ENCODE measurements around the gene CDK15.

Gene CDK15

DNA sequence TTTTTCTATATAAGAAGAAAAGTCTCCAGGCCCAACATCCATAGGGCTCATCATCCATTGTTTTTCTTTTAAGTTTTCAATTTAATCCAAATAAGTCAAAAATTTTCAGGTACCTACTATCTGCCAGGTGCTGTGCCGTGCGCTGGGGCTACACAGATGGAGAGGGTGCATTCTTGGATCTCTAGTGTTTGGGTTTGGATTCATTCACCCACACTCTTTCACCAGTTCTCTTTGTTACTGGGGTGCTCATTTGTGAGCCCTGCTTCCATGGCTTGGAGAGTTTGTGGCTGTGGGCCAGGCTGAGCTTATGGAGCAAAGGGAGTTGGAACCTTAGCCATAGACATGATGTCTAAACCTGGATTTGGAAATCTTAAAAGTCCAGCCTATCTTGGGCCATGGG is 51.0 kb downstream of the CDK15 start:
- TF ChIP-seq EZH2 (IDR thresholded peaks at IDR 0.05; ENCODE audit: borderline replicate concordance, low read length): no peak
- TF ChIP-seq, protein P1, sequence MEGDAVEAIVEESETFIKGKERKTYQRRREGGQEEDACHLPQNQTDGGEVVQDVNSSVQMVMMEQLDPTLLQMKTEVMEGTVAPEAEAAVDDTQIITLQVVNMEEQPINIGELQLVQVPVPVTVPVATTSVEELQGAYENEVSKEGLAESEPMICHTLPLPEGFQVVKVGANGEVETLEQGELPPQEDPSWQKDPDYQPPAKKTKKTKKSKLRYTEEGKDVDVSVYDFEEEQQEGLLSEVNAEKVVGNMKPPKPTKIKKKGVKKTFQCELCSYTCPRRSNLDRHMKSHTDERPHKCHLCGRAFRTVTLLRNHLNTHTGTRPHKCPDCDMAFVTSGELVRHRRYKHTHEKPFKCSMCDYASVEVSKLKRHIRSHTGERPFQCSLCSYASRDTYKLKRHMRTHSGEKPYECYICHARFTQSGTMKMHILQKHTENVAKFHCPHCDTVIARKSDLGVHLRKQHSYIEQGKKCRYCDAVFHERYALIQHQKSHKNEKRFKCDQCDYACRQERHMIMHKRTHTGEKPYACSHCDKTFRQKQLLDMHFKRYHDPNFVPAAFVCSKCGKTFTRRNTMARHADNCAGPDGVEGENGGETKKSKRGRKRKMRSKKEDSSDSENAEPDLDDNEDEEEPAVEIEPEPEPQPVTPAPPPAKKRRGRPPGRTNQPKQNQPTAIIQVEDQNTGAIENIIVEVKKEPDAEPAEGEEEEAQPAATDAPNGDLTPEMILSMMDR (IDR thresholded peaks at IDR 0.05; ENCODE audit: low read length): no peak
- H3K9ac ChIP-seq (ENCODE audit: low read length): no peak overlapping the region
- H3K27me3 ChIP-seq (ENCODE audit: insufficient read depth, low read length): no peaks in the 10 kb centered on the region
- H3K4me3 ChIP-seq (ENCODE audit: low read depth, low read length, poor library complexity, severe bottlenecking): no peak overlapping the region
- H4K20me1 ChIP-seq (ENCODE audit: insufficient read depth, low read length): no peaks in the 10 kb centered on the region
- H3K9me2 ChIP-seq (ENCODE audit: low read depth, low read length): no peaks in the 10 kb centered on the region
- H3F3A ChIP-seq (ENCODE audit: insufficient read depth, low read length): no peaks in the 10 kb centered on the region
- H3K36me3 ChIP-seq (ENCODE audit: insufficient read depth, low read length): no peaks in the 10 kb centered on the region
- no peaks in the 10 kb centered on the region for H3K9me3 ChIP-seq (ENCODE audit: low read length)
- no peak overlapping the region for H2AFZ ChIP-seq (ENCODE audit: low read length)
- H3K27ac ChIP-seq (ENCODE audit: low read depth, low read length, poor library complexity, severe bottlenecking): no peak overlapping the region
- H3K4me2 ChIP-seq (ENCODE audit: low read length): no peak overlapping the region
- no peaks in the 10 kb centered on the region for H3K79me2 ChIP-seq (ENCODE audit: insufficient read depth, low read length)
- H3K4me1 ChIP-seq (ENCODE audit: insufficient read depth, low read length, severe bottlenecking): no peaks in the 10 kb centered on the region

DNA sequence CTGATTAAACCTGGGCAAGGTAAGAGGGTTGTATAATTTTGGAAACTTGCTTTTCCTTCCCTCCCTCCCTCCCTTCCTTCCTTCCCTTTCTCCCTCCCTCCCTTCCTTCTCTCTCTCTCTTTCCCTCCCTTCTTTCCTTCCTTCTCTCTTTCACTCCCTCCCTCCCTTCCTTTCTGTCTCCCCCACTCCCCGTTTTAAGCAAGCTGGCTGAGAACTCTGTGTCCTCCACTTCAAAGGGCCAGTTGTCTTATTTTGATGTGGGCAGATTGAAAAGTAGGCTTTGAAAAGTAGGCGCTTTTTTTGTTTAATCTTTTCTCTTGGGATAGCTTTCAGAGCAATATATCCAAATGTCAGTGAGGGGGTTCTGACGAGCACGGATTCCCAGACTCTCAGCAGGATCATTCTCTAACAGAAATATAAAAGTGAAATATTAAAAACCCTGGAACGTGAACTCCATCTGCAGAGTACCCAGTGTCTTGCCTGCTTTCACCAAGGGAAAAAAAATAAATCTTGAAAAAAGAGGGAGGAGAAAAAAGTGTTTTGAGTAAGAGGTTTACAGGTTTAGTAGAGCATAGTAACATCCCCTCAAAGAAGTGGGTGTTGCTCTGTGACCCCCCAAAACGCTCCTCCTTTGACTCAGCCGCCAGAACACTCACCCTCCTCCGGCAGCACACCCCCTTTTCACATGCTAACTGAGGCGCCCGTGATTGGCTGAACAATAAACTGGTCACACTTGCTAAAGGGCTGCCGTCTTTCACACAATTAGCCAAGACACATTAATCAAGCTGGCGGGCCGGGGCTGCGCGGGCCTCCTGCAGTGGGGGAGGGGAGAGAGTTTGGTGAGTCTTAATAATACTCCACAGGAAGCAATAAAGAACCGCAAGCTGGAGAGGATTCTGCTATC is 52.2 kb downstream of the CDK15 start:
- Histone ChIP-seq H3K79me2 (ENCODE audit: insufficient read depth, low read length) (no peaks in the 10 kb centered on the region), H2AFZ (ENCODE audit: low read length) (no peak overlapping the region), H3K9ac (ENCODE audit: low read length) (no peak overlapping the region), H3K27me3 (ENCODE audit: insufficient read depth, low read length) (no peaks in the 10 kb centered on the region), H3K4me3 (ENCODE audit: low read depth, low read length, poor library complexity, severe bottlenecking) (no peak overlapping the region), H3K9me3 (ENCODE audit: low read length) (no peaks in the 10 kb centered on the region), H3K27ac (ENCODE audit: low read depth, low read length, poor library complexity, severe bottlenecking) (no peak overlapping the region), H3K4me1 (ENCODE audit: insufficient read depth, low read length, severe bottlenecking) (no peaks in the 10 kb centered on the region), H3K36me3 (ENCODE audit: insufficient read depth, low read length) (no peaks in the 10 kb centered on the region), H4K20me1 (ENCODE audit: insufficient read depth, low read length) (no peaks in the 10 kb centered on the region), H3K9me2 (ENCODE audit: low read depth, low read length) (no peaks in the 10 kb centered on the region), H3F3A (ENCODE audit: insufficient read depth, low read length) (no peaks in the 10 kb centered on the region), H3K4me2 (ENCODE audit: low read length) (no peak overlapping the region)
- no peak for TF ChIP-seq EZH2 (IDR thresholded peaks at IDR 0.05; ENCODE audit: borderline replicate concordance, low read length)
- TF ChIP-seq, protein P1 (IDR thresholded peaks at IDR 0.05; ENCODE audit: low read length): no peak

DNA sequence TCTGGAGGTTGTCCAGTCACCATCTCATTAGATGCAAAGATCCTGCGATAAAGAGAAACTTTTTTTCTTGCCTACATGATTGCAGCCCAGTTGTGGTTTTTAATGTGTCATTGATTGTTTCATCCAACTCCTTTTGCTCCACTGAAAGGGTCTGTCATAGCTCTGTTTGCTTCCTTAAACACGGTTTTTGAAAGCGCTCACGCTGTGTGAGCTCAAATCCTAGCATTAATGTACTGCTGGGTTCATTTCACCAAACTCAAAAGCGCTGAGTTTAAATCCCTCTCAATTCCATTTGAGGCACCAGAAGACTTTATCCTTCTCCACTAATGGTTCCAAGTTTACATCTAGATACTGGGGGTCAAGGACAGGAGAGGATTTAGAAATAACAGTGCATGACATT is 53.6 kb downstream of the CDK15 start:
- Histone ChIP-seq H3K4me1 (ENCODE audit: insufficient read depth, low read length, severe bottlenecking) (no peaks in the 10 kb centered on the region), H3K27me3 (ENCODE audit: insufficient read depth, low read length) (no peaks in the 10 kb centered on the region), H3K4me3 (ENCODE audit: low read depth, low read length, poor library complexity, severe bottlenecking) (no peak overlapping the region), H3K27ac (ENCODE audit: low read depth, low read length, poor library complexity, severe bottlenecking) (no peak overlapping the region), H3F3A (ENCODE audit: insufficient read depth, low read length) (no peaks in the 10 kb centered on the region), H2AFZ (ENCODE audit: low read length) (no peak overlapping the region), H3K9me2 (ENCODE audit: low read depth, low read length) (no peaks in the 10 kb centered on the region), H3K36me3 (ENCODE audit: insufficient read depth, low read length) (no peaks in the 10 kb centered on the region), H3K9me3 (ENCODE audit: low read length) (no peaks in the 10 kb centered on the region), H3K79me2 (ENCODE audit: insufficient read depth, low read length) (no peaks in the 10 kb centered on the region), H4K20me1 (ENCODE audit: insufficient read depth, low read length) (no peaks in the 10 kb centered on the region), H3K9ac (ENCODE audit: low read length) (no peak overlapping the region), H3K4me2 (ENCODE audit: low read length) (no peak overlapping the region)
- TF ChIP-seq EZH2 (IDR thresholded peaks at IDR 0.05; ENCODE audit: borderline replicate concordance, low read length): no peak
- TF ChIP-seq, protein P1 (IDR thresholded peaks at IDR 0.05; ENCODE audit: low read length): no peak

Measured in OCI-LY1 (cell line).